ENCODE data around the gene ITPR1.

GRCh38 chr3:4536260-4536659 lies 43.1 kb downstream of the ITPR1 start:
- TF ChIP-seq YY1 (IDR thresholded peaks at IDR 0.05; ENCODE audit: insufficient read depth, insufficient read length) = no peak
- no peak for TF ChIP-seq ZNF274 (IDR thresholded peaks at IDR 0.05; ENCODE audit: low read depth, low read length)
